CD4-positive, alpha-beta T cell (primary cell): ENCODE results near the gene HSPB7. TPM values are rescaled to one million over a fixed set of nuclear protein-coding genes. Genes with fewer than 3 reads are reported as not detected.

Experiments used
- ATAC-seq: fragments of 200-7000 bp; cut with Tn5 transposase; one replicate; pipeline ENCODE4 v1.10.0; 2022; ENCODE audit warnings: mild to moderate bottlenecking; ENCODE audit not compliant: poor library complexity
- CTCF ChIA-PET: fragments of 350-600 bp; sonication (Branson Sonifier 250); formaldehyde crosslinking; loops from one replicate; lab custom pipeline; 2021; ENCODE audit warnings: antibody characterized with exemption, inconsistent platforms; lab: Charles Lee
- POLR2A ChIA-PET: fragments of 350-600 bp; sonication (Branson Sonifier 250); formaldehyde crosslinking; loops from one replicate; lab custom pipeline; 2021; ENCODE audit warnings: antibody characterized with exemption, inconsistent platforms; lab: Charles Lee
- DNase-seq, 14 experiments: peaks; one replicate each; pipeline ENCODE4 v3.0.0-alpha.2; 2013 to 2020; ENCODE audit warnings: mixed read lengths in 2 of 14
- H3K27ac ChIP-seq, 2 donors: one replicate each; pipeline versions ENCODE4 v1.5.1 to v1.7.0; 2013; ENCODE audit warnings: low read length in 2 of 2, low read depth in 1 of 2, mild to moderate bottlenecking in 1 of 2
- H3K27me3 ChIP-seq, 2 experiments: 1 replicate in 1 of 2; 2 replicates in 1 of 2; pipeline versions ENCODE4 v1.6.1 to v1.7.0; 2013; ENCODE audit warnings: low read length in 2 of 2, control low read depth in 1 of 2, mild to moderate bottlenecking in 1 of 2, moderate library complexity in 1 of 2; ENCODE audit not compliant: insufficient read depth in 2 of 2, control insufficient read depth in 1 of 2
- H3K36me3 ChIP-seq: one replicate; pipeline ENCODE4 v1.6.1; 2013; ENCODE audit warnings: low read length, control low read depth; ENCODE audit not compliant: insufficient read depth
- H3K4me1 ChIP-seq: one replicate; pipeline ENCODE4 v1.6.1; 2013; ENCODE audit warnings: low read length, control low read depth; ENCODE audit not compliant: insufficient read depth
- H3K4me3 ChIP-seq: one replicate; pipeline ENCODE4 v1.5.1; 2013; ENCODE audit warnings: mild to moderate bottlenecking, low read length, moderate library complexity
- H3K9me3 ChIP-seq, 2 experiments: 1 replicate in 1 of 2; 2 replicates in 1 of 2; pipeline versions ENCODE4 v1.6.1 to v1.7.0; 2013; ENCODE audit warnings: low read length in 2 of 2, mild to moderate bottlenecking in 2 of 2, control low read depth in 1 of 2, moderate library complexity in 1 of 2; ENCODE audit not compliant: control insufficient read depth in 1 of 2, insufficient read depth in 1 of 2
- H3K27ac Mint-ChIP-seq: one replicate; pipeline ENCODE4 v1.8.0; 2020; ENCODE audit warnings: mixed read lengths
- H3K27me3 Mint-ChIP-seq: one replicate; pipeline ENCODE4 v1.8.0; 2021; ENCODE audit warnings: mixed read lengths
- H3K36me3 Mint-ChIP-seq: one replicate; pipeline ENCODE4 v1.8.0; 2021; ENCODE audit warnings: low read depth, mixed read lengths
- H3K4me1 Mint-ChIP-seq: one replicate; pipeline ENCODE4 v1.8.0; 2021; ENCODE audit warnings: low read depth, mixed read lengths
- H3K4me3 Mint-ChIP-seq: one replicate; pipeline ENCODE4 v1.8.0; 2020; ENCODE audit warnings: mild to moderate bottlenecking, mixed read lengths
- H3K9me3 Mint-ChIP-seq: one replicate; pipeline ENCODE4 v1.8.0; 2020; ENCODE audit warnings: mixed read lengths
- CTCF ChIP-seq: fragments of 200-600 bp; IDR thresholded peaks from one replicate; pipeline ENCODE4 v1.8.0; 2022; ENCODE audit warnings: antibody characterized with exemption, mild to moderate bottlenecking
- intact Hi-C, 2 experiments: fragments of 100-400 bp; cut with DNase I in 1 of 2; cut with micrococcal nuclease in 1 of 2; formaldehyde crosslinking; loops; one replicate each; pipeline versions ENCODE4 v1.15.1 to v1.9.0; 2023 to 2025; cut with DNase I, micrococcal nuclease
- total RNA-seq, 174 experiments: library from RNA in 2 of 174; stranded (reverse) in 2 of 174; gene quantifications; one replicate each; pipeline ENCODE4 v1.2.3 and lab custom pipeline; 2021 to 2026

The HSPB7 gene
- total RNA-seq, 2 experiments from 2014 or later: not detected

GRCh38 chr1:16018308-16018707, 465 bp upstream of the HSPB7 start:
- ATAC-seq: no peak
- Histone ChIP-seq H3K9me3 (no peaks in the 10 kb centered on the region), H3K36me3 (no peaks in the 10 kb centered on the region), H3K4me3 (no peak overlapping the region), H3K27ac (no peak overlapping the region), H3K4me1 (peaks cover 2% of the 10 kb centered on the region), H3K27me3 (peaks cover 0 to 3% of the 10 kb centered on the region in 2 experiments)
- H3K4me3 Mint-ChIP-seq: no peak overlapping the region
- ChIA-PET POLR2A (no interaction called here), CTCF (interaction anchor here (0.6 kb wide), 1 partner anchor 171 kb away, joined by 3 read pairs; no protein-coding TSS in a partner anchor)
- no peak for DNase-seq
- H3K4me1 Mint-ChIP-seq: no peaks in the 10 kb centered on the region
- H3K9me3 Mint-ChIP-seq: no peaks in the 10 kb centered on the region
- no peaks in the 10 kb centered on the region for H3K36me3 Mint-ChIP-seq
- TF ChIP-seq CTCF: no peak
- H3K27me3 Mint-ChIP-seq: peaks cover 17% of the 10 kb centered on the region
- no peak overlapping the region for H3K27ac Mint-ChIP-seq
- intact Hi-C loops: no loop called here

- Histone ChIP-seq H3K4me1 (peaks cover 14% of the 10 kb centered on the region), H3K9me3 (no peaks in the 10 kb centered on the region), H3K36me3 (no peaks in the 10 kb centered on the region), H3K4me3 (no peak overlapping the region), H3K27me3 (peaks cover 0 to 5% of the 10 kb centered on the region in 2 experiments), H3K27ac (no peak overlapping the region)
- ChIA-PET CTCF (no interaction called here), POLR2A (no interaction called here)
- Mint-ChIP-seq H3K4me3 (no peak overlapping the region), H3K4me1 (no peaks in the 10 kb centered on the region), H3K27me3 (peaks cover 23% of the 10 kb centered on the region), H3K27ac (no peak overlapping the region), H3K36me3 (no peaks in the 10 kb centered on the region), H3K9me3 (no peaks in the 10 kb centered on the region)
- intact Hi-C loops: no loop called here
- no peak for DNase-seq
- ATAC-seq: no peak
- no peak for TF ChIP-seq CTCF
Observed at GRCh38 chr1:16017076-16017460, 775 bp downstream of the HSPB7 start.

- ATAC-seq: no peak
- Mint-ChIP-seq H3K36me3 (no peaks in the 10 kb centered on the region), H3K27me3 (peaks cover 24% of the 10 kb centered on the region), H3K4me1 (no peaks in the 10 kb centered on the region), H3K9me3 (no peaks in the 10 kb centered on the region), H3K4me3 (no peak overlapping the region), H3K27ac (no peak overlapping the region)
- no peak overlapping the region for H3K4me3 ChIP-seq
- no peak for DNase-seq
- intact Hi-C loops: no loop called here
- CTCF ChIA-PET: no interaction called here
- no peaks in the 10 kb centered on the region for H3K36me3 ChIP-seq
- H3K4me1 ChIP-seq: peaks cover 14% of the 10 kb centered on the region
- no peak for TF ChIP-seq CTCF
- H3K9me3 ChIP-seq: no peaks in the 10 kb centered on the region
- POLR2A ChIA-PET: no interaction called here
- H3K27me3 ChIP-seq: peaks cover 0 to 5% of the 10 kb centered on the region in 2 experiments
- no peak overlapping the region for H3K27ac ChIP-seq
Observed at GRCh38 chr1:16015960-16016901, 1.6 kb downstream of the HSPB7 start.
